B cell (primary cell): ENCODE measurements around the gene BCL7C. TPM values are rescaled to one million over a fixed set of nuclear protein-coding genes. Genes with fewer than 3 reads are reported as not detected.

Experiments
- ATAC-seq: fragments of 200-7000 bp; cut with Tn5 transposase; one replicate; pipeline ENCODE4 v1.10.0; 2021; ENCODE audit warnings: low read depth, mild to moderate bottlenecking, moderate number of reproducible peaks, moderate library complexity
- CTCF ChIA-PET: fragments of 350-600 bp; sonication (Branson Sonifier 250); formaldehyde crosslinking; loops from one replicate; lab custom pipeline; 2021; ENCODE audit warnings: antibody characterized with exemption, inconsistent platforms; lab: Charles Lee
- POLR2A ChIA-PET: fragments of 350-600 bp; sonication (Branson Sonifier 250); formaldehyde crosslinking; loops from one replicate; lab custom pipeline; 2021; ENCODE audit warnings: antibody characterized with exemption; lab: Charles Lee
- DNase-seq: peaks from one replicate; pipeline ENCODE4 v3.0.0; 2013
- H2AFZ ChIP-seq: 2 replicates; pipeline ENCODE4 v1.6.1; 2012; ENCODE audit warnings: mild to moderate bottlenecking, low read depth, low read length; ENCODE audit not compliant: insufficient read depth, poor library complexity, severe bottlenecking
- H3K27ac ChIP-seq, 2 donors: 1 replicate in 1 of 2; 2 replicates in 1 of 2; pipeline ENCODE4 v1.5.1; 2012 to 2013; ENCODE audit warnings: low read length in 2 of 2, mild to moderate bottlenecking in 2 of 2, moderate library complexity in 1 of 2
- H3K27me3 ChIP-seq, 4 experiments: fragments of 200-600 bp in 1 of 4; sonication (generic) in 1 of 4; replicated peaks in 1 of 4; 1 replicate in 2 of 4; 2 replicates in 2 of 4; pipeline versions ENCODE4 v1.6.1 to v1.7.0; 2013 to 2016; ENCODE audit warnings: low read length in 3 of 4, mild to moderate bottlenecking in 2 of 4, mixed read lengths in 1 of 4, moderate library complexity in 1 of 4; ENCODE audit not compliant: insufficient read depth in 4 of 4, control insufficient read depth in 3 of 4; ENCODE audit errors: control extremely low read depth in 1 of 4
- H3K36me3 ChIP-seq, 2 experiments: replicated peaks in 1 of 2; 1 replicate in 1 of 2; 2 replicates in 1 of 2; pipeline versions ENCODE4 v1.6.1 to v1.7.1; 2013; ENCODE audit warnings: low read length in 1 of 2; ENCODE audit not compliant: insufficient read depth in 2 of 2, control insufficient read depth in 1 of 2; ENCODE audit errors: control extremely low read depth in 1 of 2, extremely low read depth in 1 of 2
- H3K4me1 ChIP-seq, 2 donors: fragments of 200-600 bp in 1 of 2; sonication (generic) in 1 of 2; 1 replicate in 1 of 2; 2 replicates in 1 of 2; pipeline versions ENCODE4 v1.5.1 to v1.6.1; 2013 to 2017; ENCODE audit warnings: low read length in 2 of 2; ENCODE audit not compliant: control insufficient read depth in 2 of 2, insufficient read depth in 2 of 2
- H3K4me2 ChIP-seq: replicated peaks from 2 replicates; pipeline ENCODE3; 2012; ENCODE audit warnings: mild to moderate bottlenecking, low read depth, low read length; ENCODE audit not compliant: poor library complexity, severe bottlenecking
- H3K4me3 ChIP-seq, 5 experiments: fragments of 200-600 bp in 1 of 5; sonication (generic) in 1 of 5; 1 replicate in 3 of 5; 2 replicates in 2 of 5; pipeline versions ENCODE4 v1.5.1 to v1.7.0; 2011 to 2016; ENCODE audit warnings: low read length in 4 of 5, mild to moderate bottlenecking in 4 of 5, low read depth in 2 of 5, control low read depth in 1 of 5, moderate library complexity in 1 of 5; ENCODE audit not compliant: insufficient read depth in 1 of 5; ENCODE audit errors: control extremely low read depth in 1 of 5, extremely low read depth in 1 of 5
- H3K79me2 ChIP-seq: fragments of 200-600 bp; sonication (generic); one replicate; pipeline ENCODE4 v1.6.0; 2016; ENCODE audit warnings: low read length; ENCODE audit not compliant: control insufficient read depth, insufficient read depth
- H3K9ac ChIP-seq: fragments of 200-600 bp; sonication (generic); 2 replicates; pipeline ENCODE4 v1.6.1; 2017; ENCODE audit warnings: mild to moderate bottlenecking, low read length, moderate library complexity
- H3K9me3 ChIP-seq, 3 donors: one replicate each; pipeline versions ENCODE4 v1.6.1 to v1.7.1; 2013; ENCODE audit warnings: low read length in 2 of 3; ENCODE audit not compliant: control insufficient read depth in 2 of 3, insufficient read depth in 1 of 3; ENCODE audit errors: control extremely low read depth in 1 of 3
- H4K20me1 ChIP-seq: 2 replicates; pipeline ENCODE4 v1.6.0; 2012; ENCODE audit warnings: mild to moderate bottlenecking, low read length; ENCODE audit not compliant: insufficient read depth, control insufficient read depth, poor library complexity, severe bottlenecking
- H3K27ac Mint-ChIP-seq: one replicate; pipeline ENCODE4 v1.8.0; 2021; ENCODE audit warnings: mixed read lengths
- H3K27me3 Mint-ChIP-seq: one replicate; pipeline ENCODE4 v1.8.0; 2021; ENCODE audit warnings: mixed read lengths
- H3K4me1 Mint-ChIP-seq: one replicate; pipeline ENCODE4 v1.8.0; 2021; ENCODE audit warnings: mixed read lengths
- H3K4me3 Mint-ChIP-seq: one replicate; pipeline ENCODE4 v1.8.0; 2021; ENCODE audit warnings: mixed read lengths
- H3K9me3 Mint-ChIP-seq: one replicate; pipeline ENCODE4 v1.8.0; 2022; ENCODE audit warnings: mixed read lengths; ENCODE audit not compliant: insufficient read depth
- EZH2 ChIP-seq: IDR thresholded peaks from 2 replicates; pipeline ENCODE4 v1.6.1; 2012; ENCODE audit warnings: borderline replicate concordance, low read depth, mild to moderate bottlenecking, moderate library complexity, low read length; ENCODE audit not compliant: insufficient read depth, poor library complexity, severe bottlenecking
- WGBS: methylation state at CpG from one replicate; pipeline ENCODE4 v1.1.5; 2013; ENCODE audit warnings: missing lambda C conversion rate; ENCODE audit not compliant: insufficient coverage; 5-methylcytosine and 5-hydroxymethylcytosine counted together
- intact Hi-C: fragments of 100-400 bp; cut with micrococcal nuclease; formaldehyde crosslinking; loops from one replicate; pipeline ENCODE4 v1.10.0; 2022
- polyA plus RNA-seq: library from polyadenylated mRNA; depleted of rRNA; stranded (reverse); fragments of >200 nt; gene quantifications from 2 replicates; pipeline ENCODE4 v1.2.3, GENCODE V29; 2012
- total RNA-seq, 2 donors: library from RNA; stranded (reverse); fragments of 120-200 nt in 1 of 2; gene quantifications; 1 replicate in 1 of 2; 2 replicates in 1 of 2; pipeline versions ENCODE4 v1.2.3 to v1.2.4, GENCODE V29; 2013 to 2022
- TF ChIP-seq, protein P1 (sequence below): fragments of 200-600 bp; IDR thresholded peaks from one replicate; pipeline ENCODE4 v1.8.0; 2022; ENCODE audit warnings: antibody characterized with exemption, mild to moderate bottlenecking

The BCL7C gene
- total and polyA plus RNA-seq, 2 donors (not counting 1 experiment from before 2014, with no cell fraction given) = 17.1 to 30.5 TPM

DNA sequence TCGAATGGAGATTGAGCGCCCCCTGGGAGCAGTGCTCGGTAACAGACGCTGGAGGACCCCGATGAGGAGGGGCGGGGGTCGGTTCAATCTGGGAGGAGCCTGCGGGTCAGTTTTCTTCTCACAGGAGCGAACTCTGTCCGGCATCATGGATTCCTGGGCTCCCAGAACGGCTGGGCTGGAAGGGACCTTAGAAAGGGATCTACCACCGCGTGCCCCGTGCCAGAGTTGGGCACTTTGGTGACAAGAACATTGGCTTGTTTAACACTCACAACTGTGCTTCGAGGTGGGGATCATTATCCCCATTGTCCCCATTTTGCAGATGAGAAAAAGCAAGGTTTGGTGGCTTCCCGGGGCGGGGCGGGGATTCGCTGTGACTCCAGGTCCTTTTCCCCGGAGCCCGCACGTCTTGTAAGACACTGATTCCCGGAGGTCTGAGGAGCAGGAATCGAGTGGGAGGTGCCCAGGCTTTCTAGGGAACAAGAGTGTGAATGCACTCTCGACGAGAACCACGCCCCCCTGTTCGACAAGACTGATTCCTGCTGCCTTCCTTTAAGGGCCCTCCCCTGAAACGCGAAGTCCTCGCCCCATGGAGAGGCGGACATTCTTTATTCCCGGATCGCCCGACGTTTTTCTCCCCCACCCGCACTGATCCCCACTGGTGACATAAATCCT lies 28.0 kb upstream of the BCL7C start:
- Mint-ChIP-seq H3K9me3 (no peaks in the 10 kb centered on the region), H3K27ac (peak overlapping the region; percentile 100), H3K4me1 (peaks cover 19% of the 10 kb centered on the region), H3K27me3 (no peaks in the 10 kb centered on the region), H3K4me3 (peak overlapping the region; percentile 100)
- Histone ChIP-seq H3K4me1 (peaks cover 0 to 21% of the 10 kb centered on the region in 2 donors), H4K20me1 (no peaks in the 10 kb centered on the region), H3K36me3 (no peaks in the 10 kb centered on the region), H3K4me2 (peak overlapping the region; percentile 92), H3K4me3 (peak overlapping the region; percentile 80 to 100 (median 98)), H3K9ac (peak overlapping the region; percentile 90), H3K27me3 (no peaks in the 10 kb centered on the region), H2AFZ (peak overlapping the region; percentile 83), H3K9me3 (no peaks in the 10 kb centered on the region), H3K27ac (peak overlapping the region; percentile 26 to 99), H3K79me2 (no peaks in the 10 kb centered on the region)
- POLR2A ChIA-PET = interaction anchor here (0.5 to 1.2 kb wide), 4 partner anchors 20 to 174 kb away, joined by 3 to 5 read pairs (median 3); no protein-coding TSS in a partner anchor
- DNase-seq (peak; percentile 91), ATAC-seq (peak; percentile 0)
- intact Hi-C loops = loop anchor here (1.0 to 2.0 kb wide), 12 partner anchors 20 to 1997 kb away; partner anchors contain the start of genes CFAP119, ORAI3, PHKG2 and RABEP2
- no peak for TF ChIP-seq EZH2
- TF ChIP-seq, protein P1, sequence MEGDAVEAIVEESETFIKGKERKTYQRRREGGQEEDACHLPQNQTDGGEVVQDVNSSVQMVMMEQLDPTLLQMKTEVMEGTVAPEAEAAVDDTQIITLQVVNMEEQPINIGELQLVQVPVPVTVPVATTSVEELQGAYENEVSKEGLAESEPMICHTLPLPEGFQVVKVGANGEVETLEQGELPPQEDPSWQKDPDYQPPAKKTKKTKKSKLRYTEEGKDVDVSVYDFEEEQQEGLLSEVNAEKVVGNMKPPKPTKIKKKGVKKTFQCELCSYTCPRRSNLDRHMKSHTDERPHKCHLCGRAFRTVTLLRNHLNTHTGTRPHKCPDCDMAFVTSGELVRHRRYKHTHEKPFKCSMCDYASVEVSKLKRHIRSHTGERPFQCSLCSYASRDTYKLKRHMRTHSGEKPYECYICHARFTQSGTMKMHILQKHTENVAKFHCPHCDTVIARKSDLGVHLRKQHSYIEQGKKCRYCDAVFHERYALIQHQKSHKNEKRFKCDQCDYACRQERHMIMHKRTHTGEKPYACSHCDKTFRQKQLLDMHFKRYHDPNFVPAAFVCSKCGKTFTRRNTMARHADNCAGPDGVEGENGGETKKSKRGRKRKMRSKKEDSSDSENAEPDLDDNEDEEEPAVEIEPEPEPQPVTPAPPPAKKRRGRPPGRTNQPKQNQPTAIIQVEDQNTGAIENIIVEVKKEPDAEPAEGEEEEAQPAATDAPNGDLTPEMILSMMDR = peak; percentile 90
- CTCF ChIA-PET = interaction anchor here (0.7 to 5.2 kb wide), 5 partner anchors 20 to 107 kb away, joined by 3 to 58 read pairs (median 14); no protein-coding TSS in a partner anchor
- under 1% methylated on average over 35 of the region's 37 CpGs for WGBS

- Histone ChIP-seq H3K27me3 (no peaks in the 10 kb centered on the region), H3K9ac (peak overlapping the region; percentile 90), H4K20me1 (no peaks in the 10 kb centered on the region), H3K4me3 (peak overlapping the region in 4 of 5 experiments; percentile 80 to 100 (median 98)), H2AFZ (peak overlapping the region; percentile 83), H3K4me1 (peaks cover 0 to 21% of the 10 kb centered on the region in 2 donors), H3K36me3 (no peaks in the 10 kb centered on the region), H3K27ac (no peak overlapping the region), H3K9me3 (no peaks in the 10 kb centered on the region), H3K4me2 (peak overlapping the region; percentile 92), H3K79me2 (no peaks in the 10 kb centered on the region)
- Mint-ChIP-seq H3K27me3 (no peaks in the 10 kb centered on the region), H3K9me3 (no peaks in the 10 kb centered on the region), H3K27ac (peak overlapping the region; percentile 100), H3K4me1 (peaks cover 19% of the 10 kb centered on the region), H3K4me3 (peak overlapping the region; percentile 100)
- CTCF ChIA-PET = interaction anchor here (3.8 to 5.2 kb wide), 2 partner anchors 20 to 76 kb away, joined by 26 to 58 read pairs; no protein-coding TSS in a partner anchor
- POLR2A ChIA-PET = no interaction called here
- DNase-seq (no peak), ATAC-seq (no peak)
- TF ChIP-seq EZH2 = no peak
- intact Hi-C loops = no loop called here
- 8% methylated on average over 4 of the region's 6 CpGs for WGBS
Measured at GRCh38 chr16:30921459-30921747, 27.5 kb upstream of the BCL7C start.
